ENCODE data around the gene MED13L.

MED13L gene

GRCh38 chr12:116161588-116161987 is 115.9 kb downstream of the MED13L start:
- H3K9ac ChIP-seq (ENCODE audit: low read length), result no peak overlapping the region
- H3K36me3 ChIP-seq (ENCODE audit: control insufficient read depth, insufficient read depth, low read length), result no peaks in the 10 kb centered on the region
- no peaks in the 10 kb centered on the region for H3K9me3 ChIP-seq (ENCODE audit: control insufficient read depth, low read length)
- no peaks in the 10 kb centered on the region for H3K27me3 ChIP-seq (ENCODE audit: control insufficient read depth, insufficient read depth, low read length)
- peaks cover 45% of the 10 kb centered on the region for H3K4me1 ChIP-seq (ENCODE audit: control insufficient read depth, insufficient read depth, low read length)
- H3K4me3 ChIP-seq (ENCODE audit: low read length), result no peak overlapping the region

- Histone ChIP-seq H3K27me3 (ENCODE audit: control insufficient read depth, insufficient read depth, low read length) (no peaks in the 10 kb centered on the region), H3K4me3 (ENCODE audit: low read length) (no peak overlapping the region), H3K9ac (ENCODE audit: low read length) (no peak overlapping the region), H3K4me1 (ENCODE audit: control insufficient read depth, insufficient read depth, low read length) (peaks cover 42% of the 10 kb centered on the region), H3K36me3 (ENCODE audit: control insufficient read depth, insufficient read depth, low read length) (no peaks in the 10 kb centered on the region), H3K9me3 (ENCODE audit: control insufficient read depth, low read length) (no peaks in the 10 kb centered on the region)
These were observed 116.5 kb downstream of the MED13L start for GRCh38 chr12:116160883-116161458.

- Histone ChIP-seq H3K9me3 (ENCODE audit: control insufficient read depth, low read length) (no peaks in the 10 kb centered on the region), H3K9ac (ENCODE audit: low read length) (no peak overlapping the region), H3K4me3 (ENCODE audit: low read length) (no peak overlapping the region), H3K36me3 (ENCODE audit: control insufficient read depth, insufficient read depth, low read length) (no peaks in the 10 kb centered on the region), H3K27me3 (ENCODE audit: control insufficient read depth, insufficient read depth, low read length) (no peaks in the 10 kb centered on the region), H3K4me1 (ENCODE audit: control insufficient read depth, insufficient read depth, low read length) (peaks cover 35% of the 10 kb centered on the region)
These were observed 117.3 kb downstream of the MED13L start for GRCh38 chr12:116160231-116160630.

GRCh38 chr12:116159593-116160200 is 117.8 kb downstream of the MED13L start:
- Histone ChIP-seq H3K27me3 (ENCODE audit: control insufficient read depth, insufficient read depth, low read length) (no peaks in the 10 kb centered on the region), H3K36me3 (ENCODE audit: control insufficient read depth, insufficient read depth, low read length) (no peaks in the 10 kb centered on the region), H3K4me3 (ENCODE audit: low read length) (no peak overlapping the region), H3K9ac (ENCODE audit: low read length) (no peak overlapping the region), H3K9me3 (ENCODE audit: control insufficient read depth, low read length) (no peaks in the 10 kb centered on the region), H3K4me1 (ENCODE audit: control insufficient read depth, insufficient read depth, low read length) (peaks cover 30% of the 10 kb centered on the region)

- Histone ChIP-seq H3K9me3 (ENCODE audit: control insufficient read depth, low read length) (no peaks in the 10 kb centered on the region), H3K9ac (ENCODE audit: low read length) (no peak overlapping the region), H3K4me1 (ENCODE audit: control insufficient read depth, insufficient read depth, low read length) (peaks cover 26% of the 10 kb centered on the region), H3K36me3 (ENCODE audit: control insufficient read depth, insufficient read depth, low read length) (no peaks in the 10 kb centered on the region), H3K27me3 (ENCODE audit: control insufficient read depth, insufficient read depth, low read length) (no peaks in the 10 kb centered on the region), H3K4me3 (ENCODE audit: low read length) (no peak overlapping the region)
These were observed 118.3 kb downstream of the MED13L start for GRCh38 chr12:116159175-116159574.

- Histone ChIP-seq H3K4me1 (ENCODE audit: control insufficient read depth, insufficient read depth, low read length) (peaks cover 21% of the 10 kb centered on the region), H3K9me3 (ENCODE audit: control insufficient read depth, low read length) (no peaks in the 10 kb centered on the region), H3K27me3 (ENCODE audit: control insufficient read depth, insufficient read depth, low read length) (no peaks in the 10 kb centered on the region), H3K36me3 (ENCODE audit: control insufficient read depth, insufficient read depth, low read length) (no peaks in the 10 kb centered on the region), H3K4me3 (ENCODE audit: low read length) (no peak overlapping the region), H3K9ac (ENCODE audit: low read length) (no peak overlapping the region)
These were observed 119.6 kb downstream of the MED13L start for GRCh38 chr12:116157845-116158267.

- no peaks in the 10 kb centered on the region for H3K36me3 ChIP-seq (ENCODE audit: control insufficient read depth, insufficient read depth, low read length)
- no peak overlapping the region for H3K4me3 ChIP-seq (ENCODE audit: low read length)
- H3K9ac ChIP-seq (ENCODE audit: low read length), result no peak overlapping the region
- no peaks in the 10 kb centered on the region for H3K9me3 ChIP-seq (ENCODE audit: control insufficient read depth, low read length)
- H3K27me3 ChIP-seq (ENCODE audit: control insufficient read depth, insufficient read depth, low read length), result no peaks in the 10 kb centered on the region
- peaks cover 14% of the 10 kb centered on the region for H3K4me1 ChIP-seq (ENCODE audit: control insufficient read depth, insufficient read depth, low read length)
These were observed 120.9 kb downstream of the MED13L start for GRCh38 chr12:116156614-116157013.

- Histone ChIP-seq H3K36me3 (ENCODE audit: control insufficient read depth, insufficient read depth, low read length) (no peaks in the 10 kb centered on the region), H3K27me3 (ENCODE audit: control insufficient read depth, insufficient read depth, low read length) (no peaks in the 10 kb centered on the region), H3K9ac (ENCODE audit: low read length) (no peak overlapping the region), H3K4me1 (ENCODE audit: control insufficient read depth, insufficient read depth, low read length) (peaks cover 3% of the 10 kb centered on the region), H3K9me3 (ENCODE audit: control insufficient read depth, low read length) (no peaks in the 10 kb centered on the region), H3K4me3 (ENCODE audit: low read length) (no peak overlapping the region)
These were observed 122.1 kb downstream of the MED13L start for GRCh38 chr12:116155383-116155782.

- no peaks in the 10 kb centered on the region for H3K4me1 ChIP-seq (ENCODE audit: control insufficient read depth, insufficient read depth, low read length)
- H3K4me3 ChIP-seq (ENCODE audit: low read length), result no peak overlapping the region
These were observed 123.5 kb downstream of the MED13L start for GRCh38 chr12:116153983-116154382.

GRCh38 chr12:116153113-116153512 is 124.4 kb downstream of the MED13L start:
- no peaks in the 10 kb centered on the region for H3K27me3 ChIP-seq (ENCODE audit: control insufficient read depth, insufficient read depth, low read length)
- no peak overlapping the region for H3K9ac ChIP-seq (ENCODE audit: low read length)
- no peaks in the 10 kb centered on the region for H3K4me1 ChIP-seq (ENCODE audit: control insufficient read depth, insufficient read depth, low read length)

More at GRCh38 chr12:116153983-116154382, 123.5 kb downstream of the MED13L start:
- Histone ChIP-seq H3K36me3 (ENCODE audit: control insufficient read depth, insufficient read depth, low read length) (no peaks in the 10 kb centered on the region), H3K27me3 (ENCODE audit: control insufficient read depth, insufficient read depth, low read length) (no peaks in the 10 kb centered on the region), H3K9me3 (ENCODE audit: control insufficient read depth, low read length) (no peaks in the 10 kb centered on the region), H3K9ac (ENCODE audit: low read length) (no peak overlapping the region)

GRCh38 chr12:116152268-116152667 is 125.2 kb downstream of the MED13L start:
- Histone ChIP-seq H3K4me3 (ENCODE audit: low read length) (no peak overlapping the region), H3K36me3 (ENCODE audit: control insufficient read depth, insufficient read depth, low read length) (no peaks in the 10 kb centered on the region), H3K27me3 (ENCODE audit: control insufficient read depth, insufficient read depth, low read length) (no peaks in the 10 kb centered on the region), H3K9me3 (ENCODE audit: control insufficient read depth, low read length) (no peaks in the 10 kb centered on the region), H3K4me1 (ENCODE audit: control insufficient read depth, insufficient read depth, low read length) (no peaks in the 10 kb centered on the region), H3K9ac (ENCODE audit: low read length) (no peak overlapping the region)

More at GRCh38 chr12:116153113-116153512, 124.4 kb downstream of the MED13L start:
- H3K36me3 ChIP-seq (ENCODE audit: control insufficient read depth, insufficient read depth, low read length), result no peaks in the 10 kb centered on the region
- H3K4me3 ChIP-seq (ENCODE audit: low read length), result no peak overlapping the region
- no peaks in the 10 kb centered on the region for H3K9me3 ChIP-seq (ENCODE audit: control insufficient read depth, low read length)

- H3K4me1 ChIP-seq (ENCODE audit: control insufficient read depth, insufficient read depth, low read length), result no peaks in the 10 kb centered on the region
- H3K4me3 ChIP-seq (ENCODE audit: low read length), result no peak overlapping the region
- no peaks in the 10 kb centered on the region for H3K9me3 ChIP-seq (ENCODE audit: control insufficient read depth, low read length)
- H3K9ac ChIP-seq (ENCODE audit: low read length), result no peak overlapping the region
- H3K36me3 ChIP-seq (ENCODE audit: control insufficient read depth, insufficient read depth, low read length), result no peaks in the 10 kb centered on the region
- H3K27me3 ChIP-seq (ENCODE audit: control insufficient read depth, insufficient read depth, low read length), result no peaks in the 10 kb centered on the region
These were observed 127.0 kb downstream of the MED13L start for GRCh38 chr12:116150452-116150851.

All from mucosa of stomach (tissue), 1 donor.